HG03521 (cell line): ENCODE results near the gene RPL27A.
A peak's percentile ranks its signal among the peaks of the same experiment; 100 is the strongest.

ENCODE experiments used
- ATAC-seq: cut with Tn5 transposase; IDR thresholded peaks from one replicate; pipeline ENCODE4 v1.9.1; 2021; ENCODE audit warnings: mild to moderate bottlenecking, moderate library complexity; ENCODE audit not compliant: unreplicated experiment

Gene RPL27A

GRCh38 chr11:8672346-8672745 is 10.2 kb upstream of the RPL27A start:
- ATAC-seq: no peak

DNA sequence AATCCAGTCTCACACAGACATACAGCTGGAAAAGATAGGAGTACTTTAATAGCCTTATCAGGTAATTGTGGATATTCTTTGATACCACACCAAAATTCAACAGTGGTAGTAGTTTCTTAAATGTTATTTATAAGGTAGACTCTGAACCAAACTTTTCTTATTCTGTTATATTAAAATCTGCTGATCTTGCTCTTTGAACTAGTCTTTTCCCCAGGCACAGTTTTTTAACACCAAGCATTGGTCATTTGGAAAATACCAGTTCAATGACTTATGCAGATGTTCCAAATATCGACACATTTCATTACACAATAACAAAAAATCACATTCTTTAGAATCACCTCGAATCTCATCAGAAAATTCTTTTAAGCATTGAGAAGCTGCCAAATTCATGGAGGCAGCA is 7.7 kb upstream of the RPL27A start:
- no peak for ATAC-seq

- no peak for ATAC-seq
Observed at GRCh38 chr11:8676458-8676857, 6.1 kb upstream of the RPL27A start.

- ATAC-seq: no peak
Observed at GRCh38 chr11:8679006-8679405, 3.6 kb upstream of the RPL27A start.

- no peak for ATAC-seq
Observed at GRCh38 chr11:8681837-8682302, 722 bp upstream of the RPL27A start.

DNA sequence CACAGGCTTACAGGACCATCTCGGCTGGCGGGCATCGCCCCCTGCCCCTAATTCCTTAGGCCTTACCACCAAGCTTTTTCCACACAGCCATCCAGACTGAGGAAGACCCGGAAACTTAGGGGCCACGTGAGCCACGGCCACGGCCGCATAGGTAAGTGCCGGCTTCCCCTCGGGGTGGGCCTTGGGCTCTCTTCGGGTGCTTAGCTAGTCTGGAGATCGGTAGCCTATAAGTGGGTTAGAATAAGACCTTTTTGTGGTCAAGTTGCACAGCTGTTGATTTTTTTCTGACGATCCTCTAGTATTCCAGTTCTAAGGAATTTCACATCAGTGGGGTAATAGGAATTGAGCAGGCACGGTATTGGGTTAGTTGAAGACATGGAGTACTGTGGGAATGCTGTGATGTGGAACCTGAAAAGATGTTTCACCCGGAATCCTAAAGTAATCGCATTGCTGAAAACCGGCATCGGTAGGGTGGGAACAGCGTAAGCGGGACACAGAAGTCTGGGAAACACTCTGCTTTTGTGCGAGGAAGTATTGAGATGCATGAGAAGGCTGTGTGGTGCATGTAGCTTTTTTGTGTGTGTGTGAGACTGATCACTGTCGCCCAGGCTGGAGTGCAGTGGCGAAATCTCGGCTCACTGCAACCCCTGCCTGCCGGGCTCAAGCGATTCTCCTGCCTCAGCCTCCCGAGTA is 669 bp downstream of the RPL27A start:
- ATAC-seq: no peak

DNA sequence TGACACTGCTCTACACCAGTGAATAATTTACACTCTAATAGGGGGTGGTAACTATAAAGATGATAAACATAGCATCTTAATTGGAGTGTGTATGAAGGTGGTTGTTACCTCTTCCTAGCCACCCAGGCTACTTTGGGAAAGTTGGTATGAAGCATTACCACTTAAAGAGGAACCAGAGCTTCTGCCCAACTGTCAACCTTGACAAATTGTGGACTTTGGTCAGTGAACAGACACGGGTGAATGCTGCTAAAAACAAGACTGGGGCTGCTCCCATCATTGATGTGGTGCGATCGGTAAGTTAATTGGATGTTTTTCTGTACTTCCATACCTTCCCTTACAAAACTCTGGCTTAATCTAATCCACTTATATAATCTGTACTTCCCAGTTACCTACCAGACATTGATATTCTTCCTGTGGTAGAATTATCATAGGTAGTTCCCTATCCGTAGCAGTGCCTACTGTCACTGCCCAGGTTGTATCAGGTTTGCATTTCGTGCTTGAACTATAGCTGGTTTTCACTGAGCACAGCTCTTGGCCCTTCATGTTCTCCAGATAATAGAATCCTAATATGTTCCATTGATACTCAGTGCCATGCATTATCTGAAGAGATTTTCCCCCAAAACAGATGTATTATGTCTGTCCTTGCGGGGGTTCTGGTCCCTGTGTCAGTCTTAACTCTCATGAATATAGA is 2.2 kb downstream of the RPL27A start:
- ATAC-seq: no peak

GRCh38 chr11:8685306-8685705 is 2.7 kb downstream of the RPL27A start:
- ATAC-seq: no peak

DNA sequence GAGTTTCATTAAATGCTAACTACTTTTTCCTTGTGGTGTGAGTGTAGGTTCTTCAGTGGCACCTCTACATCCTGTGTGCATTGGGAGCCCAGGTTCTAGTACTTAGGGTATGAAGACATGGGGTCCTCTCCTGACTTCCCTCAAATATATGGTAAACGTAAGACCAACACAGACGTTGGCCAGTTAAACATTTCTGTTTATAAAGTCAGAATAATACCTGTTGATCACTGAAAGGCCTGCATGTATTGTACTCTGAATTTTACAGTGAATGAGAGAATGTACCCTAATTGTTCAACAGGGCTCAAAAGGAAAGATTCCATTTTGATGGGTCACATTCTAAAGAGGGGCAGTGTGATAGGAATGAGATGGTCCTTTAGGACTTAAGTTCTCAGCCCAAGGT is 3.2 kb downstream of the RPL27A start:
- no peak for ATAC-seq

GRCh38 chr11:8686325-8686724 is 3.7 kb downstream of the RPL27A start:
- ATAC-seq: no peak

GRCh38 chr11:8688414-8689362 is 6.1 kb downstream of the RPL27A start:
- peak; percentile 94 for ATAC-seq

- ATAC-seq: no peak
Observed at GRCh38 chr11:8689726-8690255, 7.2 kb downstream of the RPL27A start.

DNA sequence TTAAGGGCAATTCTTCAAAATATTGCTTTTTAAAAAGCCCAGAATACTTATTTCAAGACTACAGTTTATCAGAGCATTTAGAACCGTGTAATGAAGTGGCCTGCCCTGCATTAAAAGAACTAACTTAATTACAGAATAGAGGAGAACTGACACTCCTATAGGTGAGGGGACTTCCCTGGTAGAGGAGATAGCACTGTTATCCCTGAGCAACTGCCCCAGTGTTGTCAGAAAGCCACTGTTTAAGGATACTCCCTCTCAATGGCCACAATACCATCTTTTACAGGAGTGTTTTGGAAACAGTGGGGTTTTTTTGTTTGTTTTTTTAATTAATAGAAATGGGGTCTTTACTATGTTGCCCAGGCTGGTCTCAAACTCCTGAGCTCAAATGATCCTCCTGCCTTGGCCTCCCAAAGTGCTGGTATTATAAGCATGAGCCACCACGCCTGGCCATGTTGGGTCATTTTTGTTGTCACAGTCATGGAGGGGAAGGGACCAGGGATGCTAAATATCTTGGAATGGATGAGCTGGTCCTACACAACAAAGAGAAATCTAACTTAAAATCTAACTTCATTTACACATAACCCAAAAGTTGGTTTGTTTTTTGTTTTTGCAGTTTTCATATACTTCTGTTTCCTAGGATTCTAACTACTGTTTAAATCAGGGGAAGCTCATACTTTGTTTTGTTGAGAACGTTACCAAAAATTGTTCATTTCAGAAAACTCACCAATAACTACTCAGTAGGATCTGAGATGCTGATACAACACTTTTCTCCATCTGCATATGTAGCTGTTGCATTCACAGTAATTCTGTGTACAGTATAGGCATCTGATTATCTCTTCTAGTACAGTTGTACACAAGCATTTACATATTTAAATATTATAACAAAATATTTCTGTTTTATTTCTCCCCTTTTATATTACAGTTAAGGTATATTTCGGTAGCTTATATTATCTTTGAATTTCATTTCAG is 8.1 kb downstream of the RPL27A start:
- ATAC-seq: no peak

DNA sequence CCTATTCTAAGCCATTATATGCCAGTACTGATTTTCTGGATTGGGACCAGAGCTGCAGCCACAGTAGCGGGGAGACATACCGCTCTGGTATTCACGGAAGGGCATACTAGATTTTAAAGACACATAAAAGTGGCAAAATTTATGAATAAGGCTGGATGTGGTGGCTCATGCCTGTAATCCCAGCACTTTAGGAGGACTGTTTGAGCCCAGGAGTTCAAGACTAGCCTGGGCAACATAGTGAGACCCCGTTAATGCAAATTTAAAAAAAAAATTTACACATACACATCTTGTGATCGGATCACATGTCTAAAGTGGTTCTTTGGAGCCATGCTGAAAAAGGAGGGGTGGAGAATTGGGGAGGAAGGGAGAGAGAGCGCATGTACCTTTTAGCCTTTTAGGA is 9.0 kb downstream of the RPL27A start:
- no peak for ATAC-seq

GRCh38 chr11:8692417-8692816 is 9.8 kb downstream of the RPL27A start:
- ATAC-seq: no peak

DNA sequence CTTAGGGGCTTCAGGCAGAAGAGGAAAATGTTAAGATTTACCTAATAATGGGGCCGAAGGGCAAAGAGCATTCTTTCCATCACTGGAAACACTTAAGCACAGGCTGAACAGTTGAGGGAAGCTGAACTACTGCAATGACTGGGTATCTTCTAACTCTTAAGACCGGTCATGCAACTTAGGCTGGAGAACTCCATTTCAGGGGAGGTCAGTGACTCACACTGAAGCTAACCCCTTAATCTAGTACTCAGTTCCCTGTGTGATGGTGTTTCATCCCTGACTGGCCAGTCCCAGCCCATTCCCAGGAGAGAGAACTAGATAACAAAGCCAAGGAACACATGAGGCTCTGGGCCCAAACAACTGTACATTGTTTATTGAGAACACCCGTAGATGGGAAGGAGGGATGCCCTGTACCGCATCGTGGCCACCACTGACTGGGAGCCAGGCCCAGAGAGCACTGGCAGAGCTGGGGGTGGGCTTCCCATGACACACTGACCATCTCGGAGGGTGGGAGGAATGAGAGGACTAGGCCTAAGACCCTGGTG is 10.5 kb downstream of the RPL27A start:
- no peak for ATAC-seq

GRCh38 chr11:8693555-8693954 is 11.0 kb downstream of the RPL27A start:
- ATAC-seq: no peak

GRCh38 chr11:8694137-8694536 is 11.5 kb downstream of the RPL27A start:
- ATAC-seq: no peak

GRCh38 chr11:8697054-8697453 is 14.5 kb downstream of the RPL27A start:
- no peak for ATAC-seq

DNA sequence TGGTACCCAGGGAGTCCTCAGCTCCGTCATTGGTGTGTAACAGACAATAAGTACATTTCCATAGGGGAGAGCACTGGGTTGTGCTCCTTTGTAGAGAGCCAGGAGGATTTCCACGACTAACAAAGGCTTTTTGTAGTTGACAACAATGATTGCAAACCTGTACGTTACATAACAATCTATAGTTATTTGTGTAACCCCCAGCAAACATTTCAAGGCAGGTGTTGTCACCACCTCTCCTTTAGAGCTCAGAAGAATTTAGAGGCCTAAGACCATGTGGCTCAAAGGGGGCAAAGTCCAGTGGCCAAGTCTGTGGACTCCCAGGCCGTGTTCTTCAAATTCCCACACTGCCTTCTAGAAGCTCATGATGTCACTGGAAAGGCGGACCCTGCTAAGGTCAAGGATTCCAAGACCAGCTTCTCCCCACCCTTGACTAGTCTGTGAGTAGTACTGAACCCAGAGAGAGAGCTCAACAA is 15.8 kb downstream of the RPL27A start:
- ATAC-seq: no peak
